HCT116 (cell line): Measurements from ENCODE around the gene PPFIA2. TPM values are rescaled to one million over a fixed set of nuclear protein-coding genes. Genes with fewer than 3 reads are reported as not detected.
A peak's percentile ranks its signal among the peaks of the same experiment; 100 is the strongest.

Source experiments
- ATAC-seq: fragments of 200-7000 bp; cut with Tn5 transposase; 2 replicates; pipeline ENCODE4 v1.9.1; 2020; ENCODE audit warnings: mild to moderate bottlenecking, moderate library complexity
- BruUV-seq: library from RNA; stranded (reverse); fragments of 400-500 nt; replicated peaks from 2 replicates; lab custom pipeline; 2021; lab: Mats Ljungman, UMichigan
- CTCF ChIA-PET: fragments of 300-600 bp; sonication (Branson Sonifier 250); formaldehyde crosslinking; loops from one replicate; lab custom pipeline; 2021; ENCODE audit warnings: antibody characterized with exemption; lab: Charles Lee
- POLR2A ChIA-PET: fragments of 300-600, 350-600 bp; sonication (Branson Sonifier 250); formaldehyde crosslinking; loops from one replicate; lab custom pipeline; 2021; ENCODE audit warnings: antibody characterized with exemption; lab: Charles Lee
- RAD21 ChIA-PET, 2 experiments: fragments of 300-600 bp; sonication (Branson Sonifier 250); formaldehyde crosslinking; loops; one replicate each; lab custom pipeline; 2023; ENCODE audit warnings: low total read pairs in 2 of 2; ENCODE audit not compliant: uncharacterized antibody in 2 of 2, unreplicated experiment in 2 of 2, low non-redundant PET in 1 of 2; lab: Charles Lee
- DNase-seq: peaks from one replicate; pipeline ENCODE4 v3.0.0-alpha.2; 2010; ENCODE audit warnings: low read depth, low spot score
- H2AFZ ChIP-seq: fragments of 200-600 bp; shearing (Covaris generic), sonication (generic); 2 replicates; pipeline ENCODE4 v1.6.1; 2017; ENCODE audit warnings: low read depth, mixed run types, mixed read lengths, antibody characterized with exemption, low read length; ENCODE audit not compliant: poor library complexity, severe bottlenecking
- H3K27ac ChIP-seq: 2 replicates; pipeline ENCODE4 v1.5.1; 2012; ENCODE audit warnings: low read depth, low read length
- H3K27me3 ChIP-seq: fragments of 200-600 bp; sonication (generic); 2 replicates; pipeline ENCODE4 v1.6.1; 2016; ENCODE audit warnings: mixed run types, low read length, mixed read lengths; ENCODE audit not compliant: insufficient read depth
- H3K36me3 ChIP-seq, 2 experiments: fragments of 200-500 bp in 1 of 2; fragments of 200-600 bp in 1 of 2; sonication (Bioruptor generic) in 1 of 2; sonication (generic) in 1 of 2; 2 replicates each; pipeline versions ENCODE4 v1.5.1 to v1.6.1; 2014 to 2016; ENCODE audit warnings: low read length in 2 of 2, inconsistent platforms in 1 of 2, mixed read lengths in 1 of 2, mixed run types in 1 of 2; ENCODE audit not compliant: insufficient read depth in 2 of 2, control insufficient read depth in 1 of 2
- H3K4me1 ChIP-seq, 2 experiments: fragments of 200-600 bp in 1 of 2; sonication (generic) in 1 of 2; 2 replicates each; pipeline versions ENCODE4 v1.5.1 to v1.6.1; 2012 to 2017; ENCODE audit warnings: low read length in 2 of 2, inconsistent platforms in 1 of 2, mild to moderate bottlenecking in 1 of 2, mixed read lengths in 1 of 2, mixed run types in 1 of 2, moderate library complexity in 1 of 2; ENCODE audit not compliant: insufficient read depth in 2 of 2, control insufficient read depth in 1 of 2
- H3K4me2 ChIP-seq: fragments of 200-600 bp; sonication (generic); 2 replicates; pipeline ENCODE4 v1.6.1; 2017; ENCODE audit warnings: mixed run types, low read length, mixed read lengths
- H3K4me3 ChIP-seq, 2 experiments: fragments of 200-600 bp in 1 of 2; sonication (generic) in 1 of 2; replicated peaks in 1 of 2; 2 replicates each; pipeline ENCODE4 v1.5.1; 2011 to 2016; ENCODE audit warnings: low read length in 2 of 2, control low read depth in 1 of 2, low read depth in 1 of 2, mild to moderate bottlenecking in 1 of 2, mixed read lengths in 1 of 2, mixed run types in 1 of 2
- H3K79me2 ChIP-seq: fragments of 200-600 bp; sonication (generic); 2 replicates; pipeline ENCODE4 v1.6.1; 2017; ENCODE audit warnings: mild to moderate bottlenecking, mixed run types, low read length, moderate library complexity, mixed read lengths; ENCODE audit not compliant: insufficient read depth
- H3K9ac ChIP-seq: fragments of 200-600 bp; sonication (generic); 2 replicates; pipeline ENCODE4 v1.6.1; 2016; ENCODE audit warnings: low read length, mixed read lengths
- H3K9me2 ChIP-seq: fragments of 200-600 bp; sonication (generic), shearing (Covaris generic); 2 replicates; pipeline ENCODE4 v1.6.1; 2017; ENCODE audit warnings: mixed run types, mild to moderate bottlenecking, moderate library complexity; ENCODE audit not compliant: insufficient read depth
- H3K9me3 ChIP-seq, 2 experiments: fragments of 200-500 bp in 1 of 2; fragments of 200-600 bp in 1 of 2; sonication (Bioruptor generic) in 1 of 2; sonication (generic) in 1 of 2; 2 replicates each; pipeline ENCODE4 v1.6.1; 2014 to 2017; ENCODE audit warnings: low read length in 2 of 2, mixed read lengths in 2 of 2, inconsistent platforms in 1 of 2, low read depth in 1 of 2, mild to moderate bottlenecking in 1 of 2, mixed run types in 1 of 2, moderate library complexity in 1 of 2; ENCODE audit not compliant: control insufficient read depth in 1 of 2, insufficient read depth in 1 of 2
- H4K20me1 ChIP-seq: fragments of 200-600 bp; sonication (generic), shearing (Covaris generic); 2 replicates; pipeline ENCODE4 v1.6.1; 2017; ENCODE audit warnings: mixed run types, mild to moderate bottlenecking, moderate library complexity; ENCODE audit not compliant: insufficient read depth
- CBX3 ChIP-seq: IDR thresholded peaks from 2 replicates; pipeline ENCODE4 v1.6.1; 2012; ENCODE audit warnings: low read depth
- CEBPB ChIP-seq: IDR thresholded peaks from 2 replicates; pipeline ENCODE4 v1.6.1; 2012; ENCODE audit warnings: low read depth
- EGR1 ChIP-seq: IDR thresholded peaks from 2 replicates; pipeline ENCODE4 v1.6.1; 2012; ENCODE audit warnings: low read depth
- ELF1 ChIP-seq: IDR thresholded peaks from 2 replicates; pipeline ENCODE4 v1.6.1; 2012; ENCODE audit warnings: low read depth, borderline replicate concordance
- EZH2 ChIP-seq: fragments of 200-600 bp; sonication (generic); IDR thresholded peaks from 2 replicates; pipeline ENCODE4 v1.6.1; 2017; ENCODE audit warnings: antibody characterized with exemption, mixed run types
- EZH2phosphoT487 ChIP-seq: fragments of 200-600 bp; IDR thresholded peaks from 2 replicates; pipeline ENCODE4 v1.6.1; 2018; ENCODE audit warnings: antibody characterized with exemption, borderline replicate concordance
- FOSL1 ChIP-seq: IDR thresholded peaks from 2 replicates; pipeline ENCODE4 v1.6.1; 2012; ENCODE audit warnings: low read depth
- POLR2AphosphoS5 ChIP-seq: IDR thresholded peaks from 2 replicates; pipeline ENCODE4 v1.6.1; 2011; ENCODE audit warnings: mild to moderate bottlenecking, low read depth, low read length, moderate library complexity
- RAD21 ChIP-seq: IDR thresholded peaks from 2 replicates; pipeline ENCODE4 v1.6.1; 2012; ENCODE audit warnings: low read depth, mild to moderate bottlenecking
- SIN3A ChIP-seq: IDR thresholded peaks from 2 replicates; pipeline ENCODE4 v1.6.1; 2012; ENCODE audit warnings: low read depth
- TCF7L2 ChIP-seq: IDR thresholded peaks from 2 replicates; pipeline ENCODE4 v1.7.0; 2011; ENCODE audit warnings: borderline replicate concordance, inconsistent platforms; ENCODE audit not compliant: insufficient read depth, insufficient read length; ENCODE audit errors: extremely low read depth
- ZFX ChIP-seq: fragments of 450-650 bp; IDR thresholded peaks from 2 replicates; pipeline ENCODE4 v1.6.1; 2017
- ZNF274 ChIP-seq: fragments of 200-500 bp; sonication (Bioruptor generic); IDR thresholded peaks from 2 replicates; pipeline ENCODE4 v1.6.1; 2014; ENCODE audit warnings: mild to moderate bottlenecking, low read depth, low read length, inconsistent platforms
- intact Hi-C: fragments of 100-400 bp; cut with micrococcal nuclease; formaldehyde crosslinking; loops from 2 replicates; pipeline ENCODE4 v1.10.0; 2022
- total RNA-seq: library from RNA; stranded (reverse); gene quantifications from one replicate; pipeline ENCODE4 v1.2.1, GENCODE V29; 2021; ENCODE audit not compliant: unreplicated experiment
- TF ChIP-seq, protein P1 (sequence below), 3 experiments: fragments of 200-600 bp in 1 of 3; sonication (generic) in 1 of 3; IDR thresholded peaks in 2 of 3; conservative IDR thresholded peaks in 1 of 3; 2 replicates each; pipeline ENCODE4 v1.5.1; 2012 to 2017; ENCODE audit warnings: low read depth in 2 of 3, low read length in 2 of 3, antibody characterized with exemption in 1 of 3, borderline replicate concordance in 1 of 3, control low read depth in 1 of 3, mild to moderate bottlenecking in 1 of 3, mixed read lengths in 1 of 3, mixed run types in 1 of 3, moderate library complexity in 1 of 3; ENCODE audit not compliant: insufficient read depth in 1 of 3
- TF ChIP-seq, protein P2 (sequence below): IDR thresholded peaks from 2 replicates; pipeline ENCODE4 v1.6.1; 2011; ENCODE audit warnings: mild to moderate bottlenecking, low read length, moderate library complexity; ENCODE audit not compliant: insufficient replicate concordance; ENCODE audit errors: extremely low read depth

PPFIA2 gene
- total RNA-seq, 1 experiment from 2014 or later, result not detected

GRCh38 chr12:81297601-81298000 is 461.5 kb downstream of the PPFIA2 start (continued):
- TF ChIP-seq, protein P1, sequence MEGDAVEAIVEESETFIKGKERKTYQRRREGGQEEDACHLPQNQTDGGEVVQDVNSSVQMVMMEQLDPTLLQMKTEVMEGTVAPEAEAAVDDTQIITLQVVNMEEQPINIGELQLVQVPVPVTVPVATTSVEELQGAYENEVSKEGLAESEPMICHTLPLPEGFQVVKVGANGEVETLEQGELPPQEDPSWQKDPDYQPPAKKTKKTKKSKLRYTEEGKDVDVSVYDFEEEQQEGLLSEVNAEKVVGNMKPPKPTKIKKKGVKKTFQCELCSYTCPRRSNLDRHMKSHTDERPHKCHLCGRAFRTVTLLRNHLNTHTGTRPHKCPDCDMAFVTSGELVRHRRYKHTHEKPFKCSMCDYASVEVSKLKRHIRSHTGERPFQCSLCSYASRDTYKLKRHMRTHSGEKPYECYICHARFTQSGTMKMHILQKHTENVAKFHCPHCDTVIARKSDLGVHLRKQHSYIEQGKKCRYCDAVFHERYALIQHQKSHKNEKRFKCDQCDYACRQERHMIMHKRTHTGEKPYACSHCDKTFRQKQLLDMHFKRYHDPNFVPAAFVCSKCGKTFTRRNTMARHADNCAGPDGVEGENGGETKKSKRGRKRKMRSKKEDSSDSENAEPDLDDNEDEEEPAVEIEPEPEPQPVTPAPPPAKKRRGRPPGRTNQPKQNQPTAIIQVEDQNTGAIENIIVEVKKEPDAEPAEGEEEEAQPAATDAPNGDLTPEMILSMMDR (IDR thresholded peaks at IDR 0.05 in 2 of 3, conservative IDR thresholded peaks at IDR 0.05 in 1 of 3; ENCODE audit: borderline replicate concordance in 1 of 3, insufficient read depth in 1 of 3, low read depth in 2 of 3, low read length in 2 of 3), result no peak
- TF ChIP-seq EZH2 (no peak), EZH2phosphoT487 (no peak), FOSL1 (no peak), CEBPB (no peak), TCF7L2 (no peak)
- TF ChIP-seq, protein P2, sequence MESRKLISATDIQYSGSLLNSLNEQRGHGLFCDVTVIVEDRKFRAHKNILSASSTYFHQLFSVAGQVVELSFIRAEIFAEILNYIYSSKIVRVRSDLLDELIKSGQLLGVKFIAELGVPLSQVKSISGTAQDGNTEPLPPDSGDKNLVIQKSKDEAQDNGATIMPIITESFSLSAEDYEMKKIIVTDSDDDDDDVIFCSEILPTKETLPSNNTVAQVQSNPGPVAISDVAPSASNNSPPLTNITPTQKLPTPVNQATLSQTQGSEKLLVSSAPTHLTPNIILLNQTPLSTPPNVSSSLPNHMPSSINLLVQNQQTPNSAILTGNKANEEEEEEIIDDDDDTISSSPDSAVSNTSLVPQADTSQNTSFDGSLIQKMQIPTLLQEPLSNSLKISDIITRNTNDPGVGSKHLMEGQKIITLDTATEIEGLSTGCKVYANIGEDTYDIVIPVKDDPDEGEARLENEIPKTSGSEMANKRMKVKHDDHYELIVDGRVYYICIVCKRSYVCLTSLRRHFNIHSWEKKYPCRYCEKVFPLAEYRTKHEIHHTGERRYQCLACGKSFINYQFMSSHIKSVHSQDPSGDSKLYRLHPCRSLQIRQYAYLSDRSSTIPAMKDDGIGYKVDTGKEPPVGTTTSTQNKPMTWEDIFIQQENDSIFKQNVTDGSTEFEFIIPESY, result no peak

GRCh38 chr12:81296556-81297305 is 462.4 kb downstream of the PPFIA2 start:
- H3K36me3 ChIP-seq, result no peaks in the 10 kb centered on the region
- CTCF ChIA-PET, result no interaction called here
- no peak for ATAC-seq
- POLR2A ChIA-PET, result no interaction called here
- H3K9me3 ChIP-seq, result no peaks in the 10 kb centered on the region
- no peak overlapping the region for H3K27ac ChIP-seq
- H3K4me1 ChIP-seq, result peaks cover 2 to 16% of the 10 kb centered on the region in 2 experiments; a peak in 2 of 4 replicates
- H3K79me2 ChIP-seq, result no peaks in the 10 kb centered on the region
- DNase-seq, result no peak
- no peaks in the 10 kb centered on the region for H3K9me2 ChIP-seq
- RAD21 ChIA-PET, result interaction anchor here in 1 of 2 experiments (0.6 kb wide), 1 partner anchor 533 kb away, joined by 3 read pairs; no protein-coding TSS in a partner anchor
- intact Hi-C loops, result no loop called here
- peaks cover 7% of the 10 kb centered on the region; the same call in 1 of the 2 replicates for H3K27me3 ChIP-seq
- no peak overlapping the region for H3K9ac ChIP-seq
- no peak overlapping the region for H2AFZ ChIP-seq
- H4K20me1 ChIP-seq, result no peaks in the 10 kb centered on the region
- no peak overlapping the region for H3K4me3 ChIP-seq
- no TSS peak for BruUV-seq
- H3K4me2 ChIP-seq, result peak overlapping the region; percentile 33; the same call in 1 of the 2 replicates
- TF ChIP-seq ELF1 (no peak), EZH2phosphoT487 (no peak), SIN3A (no peak), POLR2AphosphoS5 (no peak), FOSL1 (no peak), CEBPB (no peak), ZNF274 (no peak), CBX3 (no peak), RAD21 (no peak), EGR1 (no peak), ZFX (no peak)
- TF ChIP-seq, protein P2, result no peak
